SK-N-SH (cell line): Measurements from ENCODE around the gene CERS6. TPM values are rescaled to one million over a fixed set of nuclear protein-coding genes. Genes with fewer than 3 reads are reported as not detected.

ENCODE experiments used
- CTCF ChIA-PET: fragments of 300-600, 350-600 bp; formaldehyde crosslinking; extraction: SDS; loops from one replicate; lab custom pipeline; 2021; lab: Yijun Ruan, JAX
- POLR2A ChIA-PET: fragments of 350-600 bp; sonication (Branson Sonifier 250); formaldehyde crosslinking; extraction: SDS; loops from one replicate; lab custom pipeline; 2020; ENCODE audit warnings: antibody characterized with exemption, inconsistent platforms; lab: Yijun Ruan, JAX
- DNase-seq: peaks from one replicate; pipeline ENCODE4 v3.0.0; 2012
- H2AFZ ChIP-seq: fragments of 200-600 bp; sonication (generic); 2 replicates; pipeline ENCODE4 v1.8.1; 2016; ENCODE audit warnings: antibody characterized with exemption, mild to moderate bottlenecking, low read depth
- H3F3A ChIP-seq: fragments of 200-600 bp; sonication (generic); replicated peaks from 2 replicates; pipeline ENCODE3; 2016; ENCODE audit warnings: antibody characterized with exemption, mild to moderate bottlenecking; ENCODE audit not compliant: insufficient read depth
- H3K27ac ChIP-seq, 2 experiments: fragments of 200-500 bp in 1 of 2; fragments of 200-600 bp in 1 of 2; sonication (Bioruptor generic) in 1 of 2; sonication (generic), shearing (Covaris generic) in 1 of 2; 2 replicates each; pipeline versions ENCODE4 v1.5.1 to v1.6.1; 2014 to 2016; ENCODE audit warnings: low read depth in 2 of 2, inconsistent platforms in 1 of 2, low read length in 1 of 2, mild to moderate bottlenecking in 1 of 2, mixed read lengths in 1 of 2
- H3K27me3 ChIP-seq: fragments of 200-600 bp; sonication (generic), shearing (Covaris generic); 2 replicates; pipeline ENCODE4 v1.6.1; 2016; ENCODE audit warnings: mixed run types; ENCODE audit not compliant: insufficient read depth
- H3K36me3 ChIP-seq, 2 experiments: fragments of 200-500 bp in 1 of 2; fragments of 200-600 bp in 1 of 2; sonication (Bioruptor generic) in 1 of 2; sonication (generic) in 1 of 2; replicated peaks in 1 of 2; 2 replicates each; pipeline versions ENCODE3 to v1.5.1; 2014 to 2016; ENCODE audit warnings: low read length in 1 of 2, mild to moderate bottlenecking in 1 of 2; ENCODE audit not compliant: insufficient read depth in 2 of 2, control insufficient read depth in 1 of 2
- H3K4me1 ChIP-seq, 2 experiments: fragments of 200-500 bp in 1 of 2; fragments of 200-600 bp in 1 of 2; sonication (Bioruptor generic) in 1 of 2; sonication (generic), shearing (Covaris generic) in 1 of 2; 2 replicates each; pipeline versions ENCODE4 v1.5.1 to v1.6.1; 2014 to 2016; ENCODE audit warnings: low read depth in 1 of 2, low read length in 1 of 2, mixed run types in 1 of 2; ENCODE audit not compliant: insufficient read depth in 2 of 2, control insufficient read depth in 1 of 2
- H3K4me2 ChIP-seq: fragments of 200-600 bp; sonication (generic), shearing (Covaris generic); 2 replicates; pipeline ENCODE4 v1.6.1; 2017; ENCODE audit warnings: mixed run types
- H3K4me3 ChIP-seq, 2 experiments: fragments of 200-500 bp in 1 of 2; fragments of 200-600 bp in 1 of 2; sonication (Bioruptor generic) in 1 of 2; sonication (generic), shearing (Covaris generic) in 1 of 2; 2 replicates each; pipeline versions ENCODE4 v1.5.1 to v1.8.1; 2014 to 2016; ENCODE audit warnings: low read depth in 2 of 2, inconsistent platforms in 1 of 2, low read length in 1 of 2, mild to moderate bottlenecking in 1 of 2, mixed read lengths in 1 of 2, moderate library complexity in 1 of 2
- H3K79me2 ChIP-seq: fragments of 200-600 bp; sonication (generic); 2 replicates; pipeline ENCODE4 v1.8.1; 2017; ENCODE audit warnings: mild to moderate bottlenecking; ENCODE audit not compliant: insufficient read depth
- H3K9ac ChIP-seq: fragments of 200-600 bp; sonication (generic); 2 replicates; pipeline ENCODE4 v1.6.1; 2017; ENCODE audit warnings: mixed run types
- H3K9me2 ChIP-seq: fragments of 200-600 bp; sonication (generic); 2 replicates; pipeline ENCODE4 v1.6.1; 2017; ENCODE audit warnings: mixed run types
- H3K9me3 ChIP-seq: fragments of 200-600 bp; sonication (generic); 2 replicates; pipeline ENCODE4 v1.6.1; 2017; ENCODE audit warnings: mixed run types, mild to moderate bottlenecking, moderate library complexity
- H4K20me1 ChIP-seq: fragments of 200-600 bp; sonication (generic); 2 replicates; pipeline ENCODE4 v1.6.1; 2017; ENCODE audit warnings: mild to moderate bottlenecking, mixed run types; ENCODE audit not compliant: insufficient read depth
- FOSL2 ChIP-seq: IDR thresholded peaks from 2 replicates; pipeline ENCODE4 v1.4.0; 2012; ENCODE audit warnings: low read depth, mild to moderate bottlenecking, moderate library complexity, borderline replicate concordance
- FOXJ3 ChIP-seq: sonication (generic); formaldehyde crosslinking; IDR thresholded peaks from 2 replicates; pipeline ENCODE4 v1.5.1; 2020; ENCODE audit warnings: mild to moderate bottlenecking, missing genetic modification reagents
- FOXM1 ChIP-seq: IDR thresholded peaks from 2 replicates; pipeline ENCODE4 v1.4.0; 2012; ENCODE audit warnings: low read depth, mild to moderate bottlenecking
- GABPA ChIP-seq: IDR thresholded peaks from 2 replicates; pipeline ENCODE4 v1.4.0; 2012; ENCODE audit warnings: low read depth, mild to moderate bottlenecking
- GATA2 ChIP-seq: sonication (generic); formaldehyde crosslinking; IDR thresholded peaks from 2 replicates; pipeline ENCODE4 v1.5.0; 2020; ENCODE audit warnings: mild to moderate bottlenecking, missing genetic modification reagents
- MEF2A ChIP-seq: IDR thresholded peaks from 2 replicates; pipeline ENCODE4 v1.4.0; 2012; ENCODE audit warnings: low read depth, borderline replicate concordance
- MXI1 ChIP-seq: IDR thresholded peaks from 2 replicates; pipeline ENCODE4 v1.6.1; 2012; ENCODE audit warnings: mild to moderate bottlenecking, low read depth, low read length, improper control_type of control experiment
- REST ChIP-seq: IDR thresholded peaks from 2 replicates; pipeline ENCODE4 v1.6.1; 2012; ENCODE audit warnings: mild to moderate bottlenecking, low read depth, low read length, moderate library complexity
- RXRA ChIP-seq: IDR thresholded peaks from 2 replicates; pipeline ENCODE4 v1.4.0; 2012; ENCODE audit warnings: low read depth, mild to moderate bottlenecking, borderline replicate concordance
- SMC3 ChIP-seq: IDR thresholded peaks from 2 replicates; pipeline ENCODE4 v1.6.1; 2012; ENCODE audit warnings: low read depth, low read length, improper control_type of control experiment
- TEAD4 ChIP-seq: IDR thresholded peaks from 2 replicates; pipeline ENCODE4 v1.4.0; 2012; ENCODE audit warnings: mild to moderate bottlenecking, borderline replicate concordance; ENCODE audit not compliant: insufficient read depth
- USF1 ChIP-seq: IDR thresholded peaks from 2 replicates; pipeline ENCODE4 v1.4.0; 2012; ENCODE audit warnings: low read depth, borderline replicate concordance
- YY1 ChIP-seq: IDR thresholded peaks from 2 replicates; pipeline ENCODE4 v1.4.0; 2012; ENCODE audit warnings: low read depth, mild to moderate bottlenecking
- ZBTB33 ChIP-seq: IDR thresholded peaks from 2 replicates; pipeline ENCODE4 v1.4.0; 2012; ENCODE audit warnings: low read depth, borderline replicate concordance
- WGBS: methylation state at CpG from one replicate; pipeline ENCODE4 v1.1.6; 2017; ENCODE audit warnings: low lambda C conversion rate; 5-methylcytosine and 5-hydroxymethylcytosine counted together
- polyA plus RNA-seq, 3 experiments: library from polyadenylated mRNA; depleted of rRNA; stranded (reverse); fragments of >200 nt; gene quantifications; 2 replicates each; pipeline ENCODE4 v1.2.3, GENCODE V29; 2012

The CERS6 gene
- polyA plus RNA-seq, 1 of the 3 experiments (the other 2 are of a cell fraction) = 1.8 TPM

GRCh38 chr2:168545439-168546082 lies 89.5 kb downstream of the CERS6 start:
- H3K9ac ChIP-seq = no peak overlapping the region
- CTCF ChIA-PET = no interaction called here

GRCh38 chr2:168550670-168551069 lies 94.6 kb downstream of the CERS6 start:
- ChIA-PET POLR2A (no interaction called here), CTCF (interaction anchor here (0.7 to 0.9 kb wide), 3 partner anchors 21 to 202 kb away, joined by 3 read pairs; no protein-coding TSS in a partner anchor)
- H3K4me3 ChIP-seq = no peak overlapping the region
- no peak overlapping the region for H3K9ac ChIP-seq
- no peak overlapping the region for H3K27ac ChIP-seq
- no peak for TF ChIP-seq TEAD4
- no peaks in the 10 kb centered on the region for H3K79me2 ChIP-seq
- H3K9me2 ChIP-seq = no peaks in the 10 kb centered on the region
- H3K36me3 ChIP-seq = no peaks in the 10 kb centered on the region
- H2AFZ ChIP-seq = no peak overlapping the region
- no peaks in the 10 kb centered on the region for H3K27me3 ChIP-seq
- H3K9me3 ChIP-seq = no peaks in the 10 kb centered on the region
- H4K20me1 ChIP-seq = no peaks in the 10 kb centered on the region
- DNase-seq = no peak
- no peak overlapping the region for H3K4me2 ChIP-seq
- 95% methylated on average over 5 of the region's 5 CpGs for WGBS
- peaks cover under 1% of the 10 kb centered on the region for H3F3A ChIP-seq
- no peaks in the 10 kb centered on the region for H3K4me1 ChIP-seq

More at GRCh38 chr2:168545439-168546082, 89.5 kb downstream of the CERS6 start:
- Histone ChIP-seq H3F3A (peaks cover 4% of the 10 kb centered on the region), H3K79me2 (no peaks in the 10 kb centered on the region), H3K27me3 (no peaks in the 10 kb centered on the region), H3K36me3 (no peaks in the 10 kb centered on the region), H4K20me1 (no peaks in the 10 kb centered on the region), H3K4me1 (peaks cover 0 to 6% of the 10 kb centered on the region in 2 experiments; a peak in 1 of 4 replicates), H2AFZ (no peak overlapping the region), H3K9me3 (no peaks in the 10 kb centered on the region), H3K4me3 (no peak overlapping the region), H3K27ac (peak overlapping the region in 1 of 2 experiments; percentile 31; a peak in 1 of 4 replicates), H3K9me2 (no peaks in the 10 kb centered on the region), H3K4me2 (0 out of 2 replicates have a peak overlapping the region, but pooled peaks have one; percentile 45)
- 84% methylated on average over 5 of the region's 5 CpGs for WGBS
- DNase-seq = no peak
- no peak for TF ChIP-seq TEAD4
- TF ChIP-seq FOSL2 = peak; percentile 25; the same call in 1 of the 2 replicates
- TF ChIP-seq GATA2 = no peak
- no peak for TF ChIP-seq SMC3
- no peak for TF ChIP-seq FOXM1
- no peak for TF ChIP-seq MEF2A
- TF ChIP-seq USF1 = no peak
- POLR2A ChIA-PET = no interaction called here

- ChIA-PET CTCF (no interaction called here), POLR2A (no interaction called here)
- Histone ChIP-seq H3K27me3 (no peaks in the 10 kb centered on the region), H3K4me3 (no peak overlapping the region), H3K9ac (no peak overlapping the region), H3K27ac (no peak overlapping the region), H3K4me2 (no peak overlapping the region), H3K79me2 (no peaks in the 10 kb centered on the region), H3F3A (no peaks in the 10 kb centered on the region), H3K36me3 (no peaks in the 10 kb centered on the region), H4K20me1 (no peaks in the 10 kb centered on the region), H3K9me3 (no peaks in the 10 kb centered on the region), H3K9me2 (no peaks in the 10 kb centered on the region), H2AFZ (no peak overlapping the region), H3K4me1 (no peaks in the 10 kb centered on the region)
- 81% methylated on average over 2 of the region's 2 CpGs for WGBS
- DNase-seq = no peak
- TF ChIP-seq SMC3 (no peak), ZBTB33 (no peak), GABPA (no peak), YY1 (no peak), TEAD4 (no peak), FOXJ3 (CRISPR knock-in tag) (no peak), REST (no peak), RXRA (no peak), MXI1 (no peak)
These were observed 96.4 kb downstream of the CERS6 start for GRCh38 chr2:168552450-168552856.
